Smooth muscle cell (in vitro differentiated cells): ENCODE results near the gene MTCL1. TPM values are rescaled to one million over a fixed set of nuclear protein-coding genes. Genes with fewer than 3 reads are reported as not detected.

Source experiments
- DNase-seq: peaks from one replicate; lab custom pipeline; 2025; ENCODE audit not compliant: unreplicated experiment; lab: John Stamatoyannopoulos, UW
- H2AFZ ChIP-seq: fragments of 200-600 bp; sonication (generic); 2 replicates; pipeline ENCODE4 v1.6.0; 2016; ENCODE audit warnings: antibody characterized with exemption, low read depth, mild to moderate bottlenecking
- H3F3A ChIP-seq: fragments of 200-600 bp; sonication (generic); 2 replicates; pipeline ENCODE4 v1.6.0; 2017; ENCODE audit warnings: antibody characterized with exemption, low read depth
- H3K27ac ChIP-seq: fragments of 200-600 bp; sonication (generic); 2 replicates; pipeline ENCODE4 v1.5.1; 2016; ENCODE audit warnings: low read depth, mild to moderate bottlenecking
- H3K27me3 ChIP-seq: fragments of 200-600 bp; sonication (generic); 2 replicates; pipeline ENCODE4 v1.6.1; 2016; ENCODE audit warnings: low read depth, mild to moderate bottlenecking
- H3K36me3 ChIP-seq: fragments of 200-600 bp; sonication (generic); 2 replicates; pipeline ENCODE4 v1.5.1; 2016; ENCODE audit warnings: low read depth
- H3K4me1 ChIP-seq: fragments of 200-600 bp; sonication (generic); 2 replicates; pipeline ENCODE4 v1.5.1; 2016; ENCODE audit warnings: low read depth
- H3K4me2 ChIP-seq: fragments of 200-600 bp; sonication (generic); 2 replicates; pipeline ENCODE4 v1.6.0; 2016; ENCODE audit warnings: mild to moderate bottlenecking
- H3K4me3 ChIP-seq: fragments of 200-600 bp; sonication (generic); 2 replicates; pipeline ENCODE4 v1.5.1; 2016; ENCODE audit warnings: mild to moderate bottlenecking
- H3K79me2 ChIP-seq: fragments of 200-600 bp; sonication (generic); 2 replicates; pipeline ENCODE4 v1.6.0; 2016; ENCODE audit warnings: low read depth, mild to moderate bottlenecking
- H3K9ac ChIP-seq: fragments of 200-600 bp; sonication (generic); 2 replicates; pipeline ENCODE4 v1.6.0; 2016; ENCODE audit warnings: low read depth
- H3K9me3 ChIP-seq: fragments of 200-600 bp; sonication (generic); replicated peaks from 2 replicates; pipeline ENCODE4 v1.5.1; 2016; ENCODE audit warnings: low read depth
- H4K20me1 ChIP-seq: fragments of 200-600 bp; sonication (generic); 2 replicates; pipeline ENCODE4 v1.6.0; 2016; ENCODE audit warnings: low read depth
- WGBS: methylation state at CpG from one replicate; pipeline ENCODE4 v1.1.7; 2016; ENCODE audit warnings: low lambda C conversion rate; 5-methylcytosine and 5-hydroxymethylcytosine counted together
- polyA plus RNA-seq: library from polyadenylated mRNA; unstranded; fragments of >200 nt; fragmentation: Nextera tagmentation; extraction: Ambion mirVana; gene quantifications from 2 replicates; pipeline ENCODE4 v1.2.1, GENCODE V29; 2016
- total RNA-seq: library from RNA; depleted of rRNA; stranded (reverse); fragments of >200 nt; gene quantifications from 2 replicates; pipeline ENCODE4 v1.2.3, GENCODE V29; 2014
- TF ChIP-seq, protein P1 (sequence below): fragments of 200-600 bp; sonication (generic); IDR thresholded peaks from 2 replicates; pipeline ENCODE4 v1.5.1; 2017; ENCODE audit warnings: borderline replicate concordance, mild to moderate bottlenecking, antibody characterized with exemption; ENCODE audit not compliant: insufficient read depth, poor library complexity, severe bottlenecking

Gene MTCL1
- total and polyA plus RNA-seq, 2 experiments from 2014 or later: 5.5 to 15.2 TPM

DNA sequence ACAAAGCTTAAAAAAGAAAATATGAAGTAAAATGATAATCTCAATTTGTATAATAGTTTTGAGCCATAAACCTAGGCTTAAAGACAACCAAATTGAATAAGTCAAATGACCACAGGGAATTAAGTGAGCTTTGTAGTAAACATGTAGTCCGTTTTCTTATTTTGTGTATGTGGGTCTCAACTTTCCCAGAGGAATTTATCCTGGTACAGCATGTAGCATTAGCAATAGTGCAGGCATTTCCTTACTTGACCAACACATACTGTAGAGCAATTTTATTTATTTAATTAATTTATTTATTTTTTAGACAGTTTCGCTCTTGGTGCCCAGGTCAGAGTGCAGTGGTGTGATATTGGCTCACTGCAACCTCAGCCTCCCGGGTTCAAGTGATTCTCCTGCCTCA, 37.5 kb upstream of the MTCL1 start:
- H3K36me3 ChIP-seq: no peaks in the 10 kb centered on the region
- no peaks in the 10 kb centered on the region for H3K27me3 ChIP-seq
- H3K4me2 ChIP-seq: peak overlapping the region; percentile 19
- no peak overlapping the region for H3K9ac ChIP-seq
- TF ChIP-seq, protein P1, sequence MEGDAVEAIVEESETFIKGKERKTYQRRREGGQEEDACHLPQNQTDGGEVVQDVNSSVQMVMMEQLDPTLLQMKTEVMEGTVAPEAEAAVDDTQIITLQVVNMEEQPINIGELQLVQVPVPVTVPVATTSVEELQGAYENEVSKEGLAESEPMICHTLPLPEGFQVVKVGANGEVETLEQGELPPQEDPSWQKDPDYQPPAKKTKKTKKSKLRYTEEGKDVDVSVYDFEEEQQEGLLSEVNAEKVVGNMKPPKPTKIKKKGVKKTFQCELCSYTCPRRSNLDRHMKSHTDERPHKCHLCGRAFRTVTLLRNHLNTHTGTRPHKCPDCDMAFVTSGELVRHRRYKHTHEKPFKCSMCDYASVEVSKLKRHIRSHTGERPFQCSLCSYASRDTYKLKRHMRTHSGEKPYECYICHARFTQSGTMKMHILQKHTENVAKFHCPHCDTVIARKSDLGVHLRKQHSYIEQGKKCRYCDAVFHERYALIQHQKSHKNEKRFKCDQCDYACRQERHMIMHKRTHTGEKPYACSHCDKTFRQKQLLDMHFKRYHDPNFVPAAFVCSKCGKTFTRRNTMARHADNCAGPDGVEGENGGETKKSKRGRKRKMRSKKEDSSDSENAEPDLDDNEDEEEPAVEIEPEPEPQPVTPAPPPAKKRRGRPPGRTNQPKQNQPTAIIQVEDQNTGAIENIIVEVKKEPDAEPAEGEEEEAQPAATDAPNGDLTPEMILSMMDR: no peak
- H3K4me1 ChIP-seq: no peaks in the 10 kb centered on the region
- H3K79me2 ChIP-seq: no peaks in the 10 kb centered on the region
- peaks cover 3% of the 10 kb centered on the region for H3F3A ChIP-seq
- H2AFZ ChIP-seq: no peak overlapping the region
- no peak for DNase-seq
- H3K27ac ChIP-seq: peak overlapping the region; percentile 37
- no peak overlapping the region for H3K4me3 ChIP-seq
- no peaks in the 10 kb centered on the region for H4K20me1 ChIP-seq
- 76% methylated on average over 3 of the region's 3 CpGs for WGBS
- no peaks in the 10 kb centered on the region for H3K9me3 ChIP-seq

DNA sequence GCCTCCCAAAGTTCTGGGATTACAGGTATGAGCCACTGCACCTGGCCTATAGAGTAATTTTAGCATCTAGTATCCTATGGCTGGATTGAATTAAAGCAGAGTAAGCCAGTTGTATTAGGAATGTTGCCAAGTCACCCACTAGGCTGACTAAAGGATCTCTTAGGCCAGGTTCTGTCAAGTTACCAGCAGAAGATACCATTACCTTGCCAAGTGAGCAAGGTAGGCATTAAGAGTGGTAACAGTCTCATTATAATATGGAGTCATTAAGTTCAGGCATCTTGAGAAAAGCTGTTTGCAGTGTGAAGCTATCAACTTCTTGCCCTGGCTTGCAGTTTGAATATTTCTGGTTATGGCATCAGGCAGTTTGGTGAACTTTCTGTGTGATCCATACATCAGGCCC, 37.0 kb upstream of the MTCL1 start:
- Histone ChIP-seq H3F3A (peaks cover 3% of the 10 kb centered on the region), H3K4me2 (peak overlapping the region; percentile 19), H3K27ac (no peak overlapping the region), H4K20me1 (no peaks in the 10 kb centered on the region), H3K79me2 (no peaks in the 10 kb centered on the region), H2AFZ (no peak overlapping the region), H3K27me3 (no peaks in the 10 kb centered on the region), H3K9ac (no peak overlapping the region), H3K4me3 (no peak overlapping the region), H3K9me3 (no peaks in the 10 kb centered on the region), H3K4me1 (no peaks in the 10 kb centered on the region), H3K36me3 (no peaks in the 10 kb centered on the region)
- DNase-seq: no peak
- TF ChIP-seq, protein P1: no peak

DNA sequence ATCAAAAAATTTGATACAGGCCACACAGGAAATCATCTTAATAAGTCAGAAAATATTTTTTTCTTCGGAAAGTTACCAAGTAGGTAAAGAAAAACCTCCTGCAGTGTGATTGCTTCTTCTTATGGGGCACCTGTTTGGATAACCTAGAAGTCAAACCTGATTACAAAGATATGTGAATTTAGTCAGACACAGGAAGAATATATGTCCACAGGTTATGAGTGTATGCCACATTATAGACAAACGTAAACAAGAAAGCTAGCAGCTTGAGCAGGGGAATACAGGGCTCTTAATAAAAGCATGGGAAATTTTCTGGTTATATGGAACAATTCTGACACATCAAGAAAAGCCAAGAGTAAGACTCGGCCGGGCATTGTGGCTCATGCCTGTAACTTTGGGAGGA, 35.8 kb upstream of the MTCL1 start:
- Histone ChIP-seq H3K4me3 (no peak overlapping the region), H3K4me1 (no peaks in the 10 kb centered on the region), H3K27me3 (no peaks in the 10 kb centered on the region), H3K9me3 (no peaks in the 10 kb centered on the region), H3K27ac (no peak overlapping the region), H3K9ac (no peak overlapping the region), H3K4me2 (no peak overlapping the region), H3K79me2 (no peaks in the 10 kb centered on the region), H2AFZ (no peak overlapping the region), H3K36me3 (no peaks in the 10 kb centered on the region), H3F3A (peaks cover 3% of the 10 kb centered on the region), H4K20me1 (no peaks in the 10 kb centered on the region)
- TF ChIP-seq, protein P1: no peak
- DNase-seq: no peak
- 78% methylated on average over 4 of the region's 4 CpGs for WGBS
